GM12878 (cell line): ENCODE measurements around the gene CFAP45. TPM values are rescaled to one million over a fixed set of nuclear protein-coding genes. Genes with fewer than 3 reads are reported as not detected.

Experiments used
- ATAC-seq: fragments of 200-7000 bp; cut with Tn5 transposase; 3 replicates; pipeline ENCODE4 v1.9.1; 2020; ENCODE audit warnings: mild to moderate bottlenecking, moderate library complexity
- BruUV-seq: library from RNA; stranded (reverse); fragments of 400-500 nt; replicated peaks from 2 replicates; lab custom pipeline; 2021; lab: Mats Ljungman, UMichigan
- CTCF ChIA-PET: fragments of 300-600 bp; sonication (Branson Sonifier 250); formaldehyde crosslinking; extraction: SDS; loops from one replicate; lab custom pipeline; 2021; ENCODE audit warnings: inconsistent platforms; lab: Yijun Ruan, JAX
- POLR2A ChIA-PET: fragments of 350-600 bp; formaldehyde crosslinking; extraction: SDS; loops from one replicate; lab custom pipeline; 2021; ENCODE audit warnings: inconsistent platforms; lab: Charles Lee
- RAD21 ChIA-PET: fragments of 300-600 bp; sonication (Branson Sonifier 250); formaldehyde crosslinking; loops from one replicate; lab custom pipeline; 2023; ENCODE audit warnings: antibody characterized with exemption; ENCODE audit not compliant: unreplicated experiment; lab: Charles Lee
- SMC1A ChIA-PET: fragments of 300-600 bp; sonication (Branson Sonifier 250); formaldehyde crosslinking; loops from one replicate; lab custom pipeline; 2023; ENCODE audit not compliant: unreplicated experiment, uncharacterized antibody; lab: Charles Lee
- DNase-seq: peaks from one replicate; pipeline ENCODE4 v3.0.0-alpha.2; 2011; ENCODE audit warnings: low read depth, low spot score
- FAIRE-seq: peaks from 3 replicates; lab custom pipeline; 2011; peaks lifted over from hg19 to GRCh38; lab: Jason Lieb, UNC
- H2AFZ ChIP-seq: 2 replicates; pipeline ENCODE4 v1.6.0; 2011; ENCODE audit warnings: low read depth, low read length, control low read depth; ENCODE audit not compliant: control insufficient read depth
- H3K27ac ChIP-seq: 2 replicates; pipeline ENCODE4 v1.5.1; 2011; ENCODE audit warnings: control low read depth; ENCODE audit not compliant: control insufficient read depth, insufficient read depth
- H3K27me3 ChIP-seq, 2 experiments: replicated peaks in 1 of 2; 2 replicates each; pipeline versions ENCODE4 v1.6.0 to v1.6.1; 2011; ENCODE audit warnings: low read length in 1 of 2; ENCODE audit not compliant: control insufficient read depth in 2 of 2, insufficient read depth in 2 of 2
- H3K36me3 ChIP-seq, 2 experiments: 2 replicates each; pipeline ENCODE4 v1.5.1; 2011; ENCODE audit warnings: low read length in 1 of 2; ENCODE audit not compliant: control insufficient read depth in 2 of 2, insufficient read depth in 2 of 2
- H3K4me1 ChIP-seq: 2 replicates; pipeline ENCODE4 v1.6.1; 2011; ENCODE audit warnings: mild to moderate bottlenecking, low read length, moderate library complexity, mixed read lengths; ENCODE audit not compliant: control insufficient read depth, insufficient read depth
- H3K4me2 ChIP-seq: 2 replicates; pipeline ENCODE4 v1.6.0; 2011; ENCODE audit warnings: control low read depth; ENCODE audit not compliant: control insufficient read depth, insufficient read depth
- H3K4me3 ChIP-seq: fragments of 200-600 bp; sonication (generic); 2 replicates; pipeline ENCODE4 v1.5.1; 2016
- H3K79me2 ChIP-seq: 2 replicates; pipeline ENCODE4 v1.6.0; 2011; ENCODE audit warnings: low read length; ENCODE audit not compliant: control insufficient read depth, insufficient read depth
- H3K9ac ChIP-seq: 2 replicates; pipeline ENCODE4 v1.8.0; 2011; ENCODE audit warnings: low read length, control low read depth, mixed read lengths; ENCODE audit not compliant: control insufficient read depth, insufficient read depth
- H3K9me3 ChIP-seq: replicated peaks from 3 replicates; pipeline ENCODE4 v1.5.1; 2011; ENCODE audit warnings: mild to moderate bottlenecking, low read length; ENCODE audit not compliant: control insufficient read depth, insufficient read depth
- H4K20me1 ChIP-seq: 2 replicates; pipeline ENCODE4 v1.6.0; 2011; ENCODE audit not compliant: control insufficient read depth, insufficient read depth
- BCL11A ChIP-seq: IDR thresholded peaks from 2 replicates; pipeline ENCODE4 v1.6.1; 2011; ENCODE audit warnings: low read depth, low read length
- BRCA1 ChIP-seq: IDR thresholded peaks from 2 replicates; pipeline ENCODE4 v1.6.1; 2011; ENCODE audit warnings: low read depth, low read length, improper control_type of control experiment
- CHD1 ChIP-seq: IDR thresholded peaks from 2 replicates; pipeline ENCODE4 v1.6.1; 2012; ENCODE audit warnings: low read depth, low read length, improper control_type of control experiment
- CREB1 ChIP-seq: IDR thresholded peaks from 2 replicates; pipeline ENCODE4 v1.6.1; 2012; ENCODE audit warnings: low read depth, mild to moderate bottlenecking, inconsistent platforms
- CTCF ChIP-seq, 3 experiments: IDR thresholded peaks in 2 of 3; conservative IDR thresholded peaks in 1 of 3; 2 replicates each; pipeline ENCODE4 v1.5.1; 2011; ENCODE audit warnings: low read depth in 3 of 3, low read length in 3 of 3, mild to moderate bottlenecking in 3 of 3, control low read depth in 2 of 3, moderate library complexity in 2 of 3, inconsistent platforms in 1 of 3, mixed read lengths in 1 of 3; ENCODE audit not compliant: control insufficient read depth in 2 of 3, insufficient read depth in 1 of 3; ENCODE audit errors: extremely low read depth in 1 of 3
- EZH2 ChIP-seq: IDR thresholded peaks from 2 replicates; pipeline ENCODE4 v1.6.1; 2012; ENCODE audit warnings: low read depth, mild to moderate bottlenecking, control low read depth, inconsistent platforms, low read length, borderline replicate concordance; ENCODE audit not compliant: control insufficient read depth
- HCFC1 ChIP-seq: fragments of 150-350 bp; IDR thresholded peaks from 2 replicates; pipeline ENCODE4 v1.6.1; 2014; ENCODE audit warnings: low read length
- JUND ChIP-seq: IDR thresholded peaks from 2 replicates; pipeline ENCODE4 v1.6.1; 2012; ENCODE audit warnings: low read depth, mild to moderate bottlenecking, low read length, improper control_type of control experiment, moderate library complexity
- NFIC ChIP-seq: IDR thresholded peaks from 2 replicates; pipeline ENCODE4 v1.6.1; 2012; ENCODE audit warnings: low read depth, mild to moderate bottlenecking, inconsistent platforms, low read length, moderate library complexity
- NFXL1 ChIP-seq: fragments of 450-650 bp; IDR thresholded peaks from 2 replicates; pipeline ENCODE4 v1.6.1; 2017; ENCODE audit warnings: antibody characterized with exemption, mild to moderate bottlenecking, borderline replicate concordance
- NFYB ChIP-seq: IDR thresholded peaks from 2 replicates; pipeline ENCODE4 v1.6.1; 2011; ENCODE audit warnings: low read depth, mild to moderate bottlenecking, low read length, improper control_type of control experiment, moderate library complexity; ENCODE audit not compliant: insufficient read depth
- PML ChIP-seq: IDR thresholded peaks from 2 replicates; pipeline ENCODE4 v1.6.1; 2012; ENCODE audit warnings: low read length, inconsistent platforms
- POLR2A ChIP-seq: IDR thresholded peaks from 2 replicates; pipeline ENCODE4 v1.6.1; 2011; ENCODE audit warnings: low read depth, mild to moderate bottlenecking, low read length
- RAD21 ChIP-seq: IDR thresholded peaks from 2 replicates; pipeline ENCODE4 v1.6.1; 2011; ENCODE audit warnings: mild to moderate bottlenecking, low read depth, low read length, moderate library complexity; ENCODE audit not compliant: insufficient read depth
- RAD51 ChIP-seq: fragments of 450-650 bp; IDR thresholded peaks from 2 replicates; pipeline ENCODE4 v1.6.1; 2016; ENCODE audit warnings: moderate library complexity, mild to moderate bottlenecking, inconsistent platforms
- RELB ChIP-seq: fragments of 450-650 bp; IDR thresholded peaks from 2 replicates; pipeline ENCODE4 v1.6.1; 2017; ENCODE audit warnings: low read depth, mild to moderate bottlenecking, moderate library complexity
- SREBF2 ChIP-seq: IDR thresholded peaks from 2 replicates; pipeline ENCODE4 v1.6.1; 2012; ENCODE audit warnings: mild to moderate bottlenecking, low read length
- TBL1XR1 ChIP-seq: IDR thresholded peaks from 2 replicates; pipeline ENCODE4 v1.6.1; 2012; ENCODE audit warnings: low read depth, low read length, improper control_type of control experiment
- ZBTB40 ChIP-seq: fragments of 450-650 bp; IDR thresholded peaks from 2 replicates; pipeline ENCODE4 v1.6.1; 2016; ENCODE audit warnings: mild to moderate bottlenecking, moderate library complexity, borderline replicate concordance
- ZNF217 ChIP-seq: fragments of 450-650 bp; IDR thresholded peaks from 2 replicates; pipeline ENCODE4 v1.6.1; 2017; ENCODE audit warnings: antibody characterized with exemption, mild to moderate bottlenecking
- WGBS: methylation state at CpG from one replicate; pipeline ENCODE4 v1.1.6; 2016; ENCODE audit warnings: low lambda C conversion rate; ENCODE audit not compliant: insufficient replicate concordance, insufficient coverage; ENCODE audit errors: missing lambda C conversion rate; 5-methylcytosine and 5-hydroxymethylcytosine counted together
- in situ Hi-C: fragments of 300-500 bp; cut with MboI; formaldehyde crosslinking; loops from 9 replicates; pipeline ENCODE4 v1.14.3; 2018; ENCODE audit warnings: mixed read lengths
- intact Hi-C: fragments of 100-400 bp; cut with micrococcal nuclease; formaldehyde crosslinking; loops from one replicate; pipeline ENCODE4 v1.14.2; 2022; ENCODE audit not compliant: unreplicated experiment
- polyA plus RNA-seq, 11 experiments: library from polyadenylated mRNA; depleted of rRNA in 4 of 11; unstranded in 6 of 11; stranded (reverse) in 5 of 11; fragments of >200 nt; fragmentation: Nextera tagmentation in 4 of 11; fragmentation: Illumina TruSeq in 1 of 11; extraction: Ambion mirVana in 4 of 11; extraction: Trizol in 1 of 11; gene quantifications; 1 replicate in 1 of 11; 2 replicates in 10 of 11; pipeline versions ENCODE4 v1.2.1 to v1.2.3, GENCODE V29; 2011 to 2016; ENCODE audit warnings: inconsistent platforms in 2 of 11, missing spikeins in 2 of 11, low read depth in 1 of 11
- total RNA-seq, 4 experiments: library from RNA; depleted of rRNA in 3 of 4; stranded (reverse); fragments of >200 nt in 3 of 4; fragmentation: Illumina TruSeq in 1 of 4; extraction: Trizol in 1 of 4; gene quantifications; 2 replicates each; pipeline versions ENCODE4 v1.2.1 to v1.2.3, GENCODE V29; 2013 to 2021

Gene CFAP45
- total and polyA plus RNA-seq, 10 of the 15 experiments (the other 5 are each of a cell fraction or from before 2014, with no cell fraction given) = 0.43 to 0.91 (median 0.67) TPM

GRCh38 chr1:159864262-159864661 is 35.7 kb downstream of the CFAP45 start:
- 40% methylated on average over 2 of the region's 2 CpGs for WGBS
- no peak for TF ChIP-seq CTCF (IDR thresholded peaks at IDR 0.05 in 2 of 3, conservative IDR thresholded peaks at IDR 0.05 in 1 of 3; ENCODE audit: control insufficient read depth in 2 of 3, extremely low read depth in 1 of 3, insufficient read depth in 1 of 3, low read depth in 3 of 3, low read length in 3 of 3)
- TF ChIP-seq ZBTB40 = no peak
- TF ChIP-seq HCFC1 = no peak
- no peak for TF ChIP-seq JUND
- TF ChIP-seq RELB = no peak
- no peak for TF ChIP-seq NFIC
- TF ChIP-seq RAD21 = no peak
- no peak for TF ChIP-seq SREBF2
- TF ChIP-seq PML = no peak
- no peak for TF ChIP-seq TBL1XR1
- TF ChIP-seq ZNF217 = no peak
- no peak for TF ChIP-seq BRCA1
- TF ChIP-seq RAD51 = no peak
- TF ChIP-seq CHD1 = no peak
- no peak for TF ChIP-seq EZH2
- TF ChIP-seq POLR2A = no peak
- no peak for TF ChIP-seq NFYB
- TF ChIP-seq BCL11A = no peak
- TF ChIP-seq CREB1 = no peak
- TF ChIP-seq NFXL1 = no peak
- TF ChIP-seq, all 136 proteins: peak for 0
- in situ Hi-C loops = no loop called here
- Histone ChIP-seq H3K79me2 (no peaks in the 10 kb centered on the region), H3K4me3 (no peak overlapping the region), H3K4me1 (no peaks in the 10 kb centered on the region), H3K9me3 (no peaks in the 10 kb centered on the region), H3K36me3 (no peaks in the 10 kb centered on the region), H4K20me1 (no peaks in the 10 kb centered on the region), H2AFZ (no peak overlapping the region), H3K27ac (no peak overlapping the region), H3K4me2 (no peak overlapping the region), H3K9ac (no peak overlapping the region), H3K27me3 (peaks cover 3 to 11% of the 10 kb centered on the region in 2 experiments; a peak in 3 of 4 replicates)
- BruUV-seq = no TSS peak
- SMC1A ChIA-PET = no interaction called here
- FAIRE-seq = no peak
- intact Hi-C loops = no loop called here
- CTCF ChIA-PET = interaction anchor here (0.6 kb wide), 1 partner anchor 367 kb away, joined by 3 read pairs; no protein-coding TSS in a partner anchor
- RAD21 ChIA-PET = no interaction called here
- POLR2A ChIA-PET = no interaction called here
- no peak for ATAC-seq
- DNase-seq = no peak
